Peyer's patch (tissue), 4 donors: ENCODE data around the gene RELT.

Source experiments
- CTCF ChIP-seq, 6 experiments: fragments of 450-650 bp in 4 of 6; fragments of 200-600 bp in 2 of 6; sonication (generic) in 1 of 6; IDR thresholded peaks; one replicate each; pipeline ENCODE4 v1.5.1; 2017 to 2019; ENCODE audit warnings: antibody characterized with exemption in 6 of 6, mild to moderate bottlenecking in 3 of 6, moderate library complexity in 1 of 6
- POLR2A ChIP-seq, 2 donors: fragments of 450-650 bp; IDR thresholded peaks; one replicate each; pipeline ENCODE4 v1.5.1; 2017; ENCODE audit warnings: antibody characterized with exemption in 2 of 2, mild to moderate bottlenecking in 2 of 2, moderate library complexity in 2 of 2

GRCh38 chr11:73411031-73411430, 34.8 kb downstream of the RELT start:
- no peak for TF ChIP-seq CTCF (IDR thresholded peaks at IDR 0.05)
- TF ChIP-seq POLR2A (IDR thresholded peaks at IDR 0.05), result no peak
